Astrocyte (in vitro differentiated cells and primary cell): ENCODE results near the gene RELB.

Experiments
- CTCF ChIP-seq: IDR thresholded peaks from 2 replicates; pipeline ENCODE4 v1.5.1; 2011; ENCODE audit warnings: low read depth, mild to moderate bottlenecking, inconsistent platforms, low read length, moderate library complexity; ENCODE audit not compliant: insufficient read depth
- EZH2 ChIP-seq: IDR thresholded peaks from 2 replicates; pipeline ENCODE4 v1.6.1; 2012; ENCODE audit warnings: mild to moderate bottlenecking, low read length, inconsistent platforms; ENCODE audit not compliant: insufficient read depth

DNA sequence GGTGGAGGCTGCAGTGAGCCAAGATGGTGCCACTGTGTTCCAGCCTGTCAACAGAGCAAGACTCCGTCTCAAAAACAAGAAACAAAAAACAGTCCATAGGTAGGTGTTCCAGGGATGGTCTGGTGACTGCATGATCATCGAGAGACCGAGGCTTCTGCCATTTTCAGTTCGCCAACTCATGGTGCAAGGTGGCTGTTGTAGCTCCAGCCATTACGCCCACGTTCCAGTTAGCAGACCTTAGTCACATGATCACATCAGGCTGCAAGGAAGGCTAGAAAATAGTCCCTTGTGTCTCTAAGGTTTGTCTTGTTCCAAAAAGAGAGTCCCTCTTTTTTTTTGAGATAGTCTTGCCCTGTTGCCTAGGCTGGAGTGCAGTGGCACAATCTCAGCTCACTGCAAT is 34.5 kb downstream of the RELB start:
- TF ChIP-seq CTCF = no peak
- TF ChIP-seq EZH2 = no peak
